SKM-1 treated with dmso at 0.1 percent for 144 hours (cell line): Measurements from ENCODE around the gene C1orf167.

ENCODE experiments used
- DNase-seq: peaks from one replicate; lab custom pipeline; 2025; ENCODE audit not compliant: unreplicated experiment; lab: John Stamatoyannopoulos, UW

C1orf167 gene

GRCh38 chr1:11759791-11760190 lies 2.2 kb upstream of the C1orf167 start:
- no peak for DNase-seq

DNA sequence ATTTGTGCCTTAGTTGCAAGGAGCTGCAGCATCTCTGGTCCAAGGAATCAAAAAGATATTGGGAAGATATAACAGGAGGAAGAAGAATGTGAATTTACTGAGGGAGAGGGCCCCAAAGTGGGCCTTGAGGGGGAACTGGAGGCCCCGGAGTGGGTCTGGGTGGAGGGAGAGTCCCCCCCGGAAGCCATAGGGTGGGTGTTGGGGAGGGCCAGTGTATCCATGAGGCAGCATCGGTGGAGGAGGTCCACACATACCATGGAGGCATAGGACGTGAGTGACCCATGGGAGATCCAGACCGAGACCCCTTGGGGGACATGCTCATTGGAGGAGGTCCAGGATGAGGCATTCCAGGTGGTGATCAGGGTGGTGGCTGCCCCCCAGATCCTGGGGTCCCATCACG lies 708 bp upstream of the C1orf167 start:
- DNase-seq: no peak

- DNase-seq: no peak
Measured at GRCh38 chr1:11764115-11764514, 2.1 kb downstream of the C1orf167 start.

- no peak for DNase-seq
Measured at GRCh38 chr1:11764519-11764918, 2.5 kb downstream of the C1orf167 start.

- no peak for DNase-seq
Measured at GRCh38 chr1:11765661-11766428, 3.9 kb downstream of the C1orf167 start.

- DNase-seq: no peak
Measured at GRCh38 chr1:11766429-11766776, 4.4 kb downstream of the C1orf167 start.

DNA sequence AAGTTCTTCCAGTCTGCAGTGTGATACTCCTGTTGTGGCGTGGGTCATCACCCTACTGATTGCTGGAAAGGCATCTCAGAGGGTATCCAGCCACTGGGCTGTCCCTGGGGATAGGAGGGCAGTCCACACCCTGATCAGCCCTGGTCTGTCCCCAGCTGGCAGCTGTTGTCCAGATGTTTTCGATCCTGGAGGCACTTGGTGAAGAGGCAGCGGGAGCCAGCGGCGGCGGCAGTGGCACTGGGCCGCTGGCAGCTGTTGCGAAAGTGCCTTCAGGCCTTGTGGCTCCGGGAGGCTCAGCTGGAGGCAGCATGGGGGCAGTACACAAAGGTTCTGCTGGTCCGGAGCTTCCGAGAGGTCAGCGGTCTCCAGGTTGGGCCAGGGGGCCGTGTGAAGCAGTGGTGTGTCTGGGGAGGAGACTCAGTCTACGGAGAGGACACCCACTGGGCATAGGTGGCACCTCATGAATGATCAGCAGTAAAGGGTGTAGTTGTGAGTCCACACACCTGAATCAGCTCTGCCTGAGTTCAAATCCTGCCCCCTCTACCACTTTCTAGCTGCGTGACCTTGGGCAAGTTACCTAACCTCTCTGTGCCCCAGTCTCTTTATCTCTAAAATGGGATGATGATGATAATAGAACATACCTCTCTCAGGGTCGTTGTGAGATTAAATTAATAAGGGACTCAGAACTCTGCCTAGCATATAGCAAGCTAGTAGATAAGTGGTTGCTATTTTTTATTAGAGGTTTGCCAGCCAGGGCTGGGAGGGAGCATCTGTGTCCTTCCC lies 6.1 kb downstream of the C1orf167 start:
- DNase-seq: no peak

DNA sequence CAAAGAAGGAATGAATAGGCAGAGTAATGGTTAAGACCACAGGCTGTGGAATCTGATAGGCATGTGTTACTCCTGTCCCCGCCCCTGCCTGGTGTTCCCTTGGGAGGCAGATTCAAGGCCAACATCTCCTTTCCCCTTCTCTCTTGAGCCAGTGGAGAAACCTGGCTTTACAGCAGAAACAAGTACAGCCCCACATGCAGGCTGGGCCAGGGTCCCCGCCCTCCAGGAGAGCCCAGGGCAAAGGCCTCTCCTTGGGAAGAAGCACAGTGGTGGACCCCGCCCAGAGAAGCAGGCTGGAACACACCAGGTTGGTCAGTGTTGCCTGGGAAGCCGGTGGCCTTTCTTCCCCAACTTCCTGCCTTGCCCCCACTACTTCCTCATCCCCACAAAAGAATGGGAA lies 6.8 kb downstream of the C1orf167 start:
- DNase-seq: no peak

DNA sequence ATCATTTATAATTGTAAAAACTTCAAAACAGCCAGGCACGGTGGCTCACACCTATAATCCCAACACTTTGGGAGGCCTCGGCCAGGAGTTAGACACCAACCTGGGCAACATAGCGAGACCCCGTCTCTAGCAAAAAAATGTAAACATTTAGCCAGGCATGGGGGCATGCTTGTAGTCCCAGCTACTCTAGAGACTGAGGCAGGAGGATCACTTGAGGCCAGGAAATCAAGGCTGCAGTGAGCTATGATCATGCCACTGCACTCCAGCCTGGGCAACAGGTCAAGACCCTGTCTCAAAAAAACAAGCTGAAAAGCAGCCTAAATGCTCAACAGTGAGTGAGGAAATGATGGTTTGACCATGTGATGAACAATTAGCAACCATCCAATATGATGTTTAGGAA lies 7.3 kb downstream of the C1orf167 start:
- no peak for DNase-seq

- no peak for DNase-seq
Measured at GRCh38 chr1:11770011-11770410, 8.0 kb downstream of the C1orf167 start.

GRCh38 chr1:11771481-11772043 lies 9.6 kb downstream of the C1orf167 start:
- DNase-seq: no peak

DNA sequence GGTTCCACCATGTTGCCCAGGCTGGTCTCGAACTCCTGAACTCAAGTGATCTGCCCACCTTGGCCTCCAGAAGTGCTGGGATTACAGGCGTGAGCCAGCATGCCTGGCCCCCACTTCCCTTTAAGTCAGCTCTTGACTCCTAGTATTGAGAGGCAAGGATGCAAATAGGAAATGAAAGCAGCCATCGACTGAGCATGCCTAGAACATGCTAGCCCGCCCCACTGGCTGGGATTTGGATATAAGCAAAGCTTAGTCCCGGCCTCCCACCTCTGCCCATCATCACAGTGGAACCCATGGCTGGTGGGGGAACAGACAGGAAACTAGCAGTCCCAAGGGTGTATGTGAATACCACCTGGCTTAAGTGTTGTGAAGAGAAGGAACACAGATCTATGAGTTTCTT lies 10.5 kb downstream of the C1orf167 start:
- DNase-seq: no peak

DNA sequence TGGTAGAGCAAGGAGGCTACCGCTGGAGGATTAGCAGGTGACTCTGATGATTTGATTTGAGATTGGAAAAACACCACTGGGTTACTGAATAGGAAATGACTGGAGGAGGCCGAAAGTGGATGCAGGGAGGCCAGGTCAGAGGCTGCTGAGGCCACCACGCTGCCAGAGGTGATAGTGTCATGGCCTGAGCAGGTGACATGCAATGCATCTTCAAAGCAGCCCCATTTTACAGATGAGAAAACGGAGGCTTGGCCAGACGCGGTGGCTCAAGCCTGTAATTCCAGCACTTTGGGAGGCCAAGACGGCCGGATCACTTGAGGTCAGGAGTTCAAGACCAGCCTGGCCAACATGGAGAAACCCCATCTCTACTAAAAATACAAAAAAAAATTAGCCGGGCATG lies 12.8 kb downstream of the C1orf167 start:
- no peak for DNase-seq

GRCh38 chr1:11777658-11778322 lies 15.8 kb downstream of the C1orf167 start:
- no peak for DNase-seq

GRCh38 chr1:11778336-11778735 lies 16.3 kb downstream of the C1orf167 start:
- DNase-seq: no peak

DNA sequence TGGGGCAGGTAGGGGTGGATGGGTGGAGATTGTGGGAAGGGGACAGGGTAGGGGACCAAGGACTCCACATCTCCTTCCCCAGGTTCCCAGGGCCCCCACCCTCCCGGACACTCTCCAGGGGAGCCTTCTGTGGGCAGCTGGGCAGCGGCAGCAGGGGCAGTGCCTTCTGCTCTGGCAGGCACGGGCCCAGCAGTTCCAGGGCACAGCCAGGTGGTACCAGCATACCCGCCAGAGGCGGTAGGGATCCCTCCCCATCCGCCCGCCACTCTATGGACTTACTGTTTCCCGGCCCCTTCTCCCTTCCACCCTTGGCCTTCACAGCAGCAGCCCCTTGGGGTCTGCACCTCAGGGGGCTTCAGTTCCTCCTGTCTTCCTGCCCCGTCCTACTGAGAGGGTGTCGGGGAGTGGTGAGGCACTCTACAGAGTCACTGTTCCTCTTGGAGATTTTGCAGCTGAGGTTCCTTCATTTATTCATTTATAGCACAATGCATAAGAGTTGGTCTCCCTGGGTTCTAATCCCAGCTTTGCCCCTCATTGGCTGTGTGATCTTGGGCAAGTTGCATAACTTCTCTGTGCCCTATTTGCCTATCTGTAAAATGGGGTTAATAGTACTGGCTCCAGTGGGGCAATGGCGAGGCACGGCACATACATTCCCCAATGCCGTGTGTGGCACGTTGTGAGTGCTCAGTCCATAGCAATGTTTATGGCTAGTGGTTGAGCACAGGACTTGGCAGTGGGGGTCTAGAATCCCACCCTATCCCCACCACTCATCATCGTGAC lies 17.0 kb downstream of the C1orf167 start:
- DNase-seq: no peak

DNA sequence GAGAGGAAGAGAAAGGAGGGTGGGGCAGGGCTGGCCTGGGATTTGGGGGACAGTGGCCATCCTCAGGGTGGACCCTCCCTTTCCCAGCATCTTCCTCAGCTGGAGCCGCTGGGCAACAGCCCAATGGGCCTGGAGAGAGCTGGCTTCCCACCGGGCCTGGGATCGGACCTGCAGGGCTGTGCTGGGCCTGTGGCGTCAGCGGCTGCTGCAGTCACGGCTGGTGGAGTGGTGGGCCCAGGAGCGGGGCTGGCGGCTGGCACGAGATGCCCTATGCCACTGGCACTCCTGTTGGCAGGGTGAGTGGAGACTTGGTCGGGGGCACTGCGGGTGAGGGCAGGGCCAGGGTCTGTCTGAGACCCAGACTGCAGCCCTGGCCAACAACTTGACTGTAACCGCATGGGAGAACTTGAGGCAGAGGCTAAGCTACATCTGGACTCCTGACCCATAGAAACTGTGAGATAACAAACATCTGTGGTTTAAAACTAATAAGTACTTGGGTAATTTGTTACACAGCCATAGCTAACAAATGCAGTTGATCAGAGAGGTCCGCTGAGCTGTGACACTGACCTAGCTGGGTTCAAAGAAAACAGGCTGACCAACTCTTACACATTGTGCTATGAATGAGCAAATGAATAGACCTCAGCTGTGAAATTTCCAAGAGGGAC lies 17.9 kb downstream of the C1orf167 start:
- no peak for DNase-seq

GRCh38 chr1:11780380-11781147 lies 18.6 kb downstream of the C1orf167 start:
- DNase-seq: no peak

GRCh38 chr1:11781297-11781696 lies 19.3 kb downstream of the C1orf167 start:
- DNase-seq: no peak
